B cell (primary cell): Measurements from ENCODE around the gene MARS1. TPM values are rescaled to one million over a fixed set of nuclear protein-coding genes. Genes with fewer than 3 reads are reported as not detected.

Experiments
- ATAC-seq: fragments of 200-7000 bp; cut with Tn5 transposase; one replicate; pipeline ENCODE4 v1.10.0; 2021; ENCODE audit warnings: low read depth, mild to moderate bottlenecking, moderate number of reproducible peaks, moderate library complexity
- CTCF ChIA-PET: fragments of 350-600 bp; sonication (Branson Sonifier 250); formaldehyde crosslinking; loops from one replicate; lab custom pipeline; 2021; ENCODE audit warnings: antibody characterized with exemption, inconsistent platforms; lab: Charles Lee
- POLR2A ChIA-PET: fragments of 350-600 bp; sonication (Branson Sonifier 250); formaldehyde crosslinking; loops from one replicate; lab custom pipeline; 2021; ENCODE audit warnings: antibody characterized with exemption; lab: Charles Lee
- DNase-seq: peaks from one replicate; pipeline ENCODE4 v3.0.0; 2013
- H2AFZ ChIP-seq: 2 replicates; pipeline ENCODE4 v1.6.1; 2012; ENCODE audit warnings: mild to moderate bottlenecking, low read depth, low read length; ENCODE audit not compliant: insufficient read depth, poor library complexity, severe bottlenecking
- H3K27ac ChIP-seq, 2 donors: 1 replicate in 1 of 2; 2 replicates in 1 of 2; pipeline ENCODE4 v1.5.1; 2012 to 2013; ENCODE audit warnings: low read length in 2 of 2, mild to moderate bottlenecking in 2 of 2, moderate library complexity in 1 of 2
- H3K27me3 ChIP-seq, 4 experiments: fragments of 200-600 bp in 1 of 4; sonication (generic) in 1 of 4; replicated peaks in 1 of 4; 1 replicate in 2 of 4; 2 replicates in 2 of 4; pipeline versions ENCODE4 v1.6.1 to v1.7.0; 2013 to 2016; ENCODE audit warnings: low read length in 3 of 4, mild to moderate bottlenecking in 2 of 4, mixed read lengths in 1 of 4, moderate library complexity in 1 of 4; ENCODE audit not compliant: insufficient read depth in 4 of 4, control insufficient read depth in 3 of 4; ENCODE audit errors: control extremely low read depth in 1 of 4
- H3K36me3 ChIP-seq, 2 experiments: replicated peaks in 1 of 2; 1 replicate in 1 of 2; 2 replicates in 1 of 2; pipeline versions ENCODE4 v1.6.1 to v1.7.1; 2013; ENCODE audit warnings: low read length in 1 of 2; ENCODE audit not compliant: insufficient read depth in 2 of 2, control insufficient read depth in 1 of 2; ENCODE audit errors: control extremely low read depth in 1 of 2, extremely low read depth in 1 of 2
- H3K4me1 ChIP-seq, 2 donors: fragments of 200-600 bp in 1 of 2; sonication (generic) in 1 of 2; 1 replicate in 1 of 2; 2 replicates in 1 of 2; pipeline versions ENCODE4 v1.5.1 to v1.6.1; 2013 to 2017; ENCODE audit warnings: low read length in 2 of 2; ENCODE audit not compliant: control insufficient read depth in 2 of 2, insufficient read depth in 2 of 2
- H3K4me2 ChIP-seq: replicated peaks from 2 replicates; pipeline ENCODE3; 2012; ENCODE audit warnings: mild to moderate bottlenecking, low read depth, low read length; ENCODE audit not compliant: poor library complexity, severe bottlenecking
- H3K4me3 ChIP-seq, 5 experiments: fragments of 200-600 bp in 1 of 5; sonication (generic) in 1 of 5; 1 replicate in 3 of 5; 2 replicates in 2 of 5; pipeline versions ENCODE4 v1.5.1 to v1.7.0; 2011 to 2016; ENCODE audit warnings: low read length in 4 of 5, mild to moderate bottlenecking in 4 of 5, low read depth in 2 of 5, control low read depth in 1 of 5, moderate library complexity in 1 of 5; ENCODE audit not compliant: insufficient read depth in 1 of 5; ENCODE audit errors: control extremely low read depth in 1 of 5, extremely low read depth in 1 of 5
- H3K79me2 ChIP-seq: fragments of 200-600 bp; sonication (generic); one replicate; pipeline ENCODE4 v1.6.0; 2016; ENCODE audit warnings: low read length; ENCODE audit not compliant: control insufficient read depth, insufficient read depth
- H3K9ac ChIP-seq: fragments of 200-600 bp; sonication (generic); 2 replicates; pipeline ENCODE4 v1.6.1; 2017; ENCODE audit warnings: mild to moderate bottlenecking, low read length, moderate library complexity
- H3K9me3 ChIP-seq, 3 donors: one replicate each; pipeline versions ENCODE4 v1.6.1 to v1.7.1; 2013; ENCODE audit warnings: low read length in 2 of 3; ENCODE audit not compliant: control insufficient read depth in 2 of 3, insufficient read depth in 1 of 3; ENCODE audit errors: control extremely low read depth in 1 of 3
- H4K20me1 ChIP-seq: 2 replicates; pipeline ENCODE4 v1.6.0; 2012; ENCODE audit warnings: mild to moderate bottlenecking, low read length; ENCODE audit not compliant: insufficient read depth, control insufficient read depth, poor library complexity, severe bottlenecking
- H3K27ac Mint-ChIP-seq: one replicate; pipeline ENCODE4 v1.8.0; 2021; ENCODE audit warnings: mixed read lengths
- H3K27me3 Mint-ChIP-seq: one replicate; pipeline ENCODE4 v1.8.0; 2021; ENCODE audit warnings: mixed read lengths
- H3K4me1 Mint-ChIP-seq: one replicate; pipeline ENCODE4 v1.8.0; 2021; ENCODE audit warnings: mixed read lengths
- H3K4me3 Mint-ChIP-seq: one replicate; pipeline ENCODE4 v1.8.0; 2021; ENCODE audit warnings: mixed read lengths
- H3K9me3 Mint-ChIP-seq: one replicate; pipeline ENCODE4 v1.8.0; 2022; ENCODE audit warnings: mixed read lengths; ENCODE audit not compliant: insufficient read depth
- CTCF ChIP-seq: fragments of 200-600 bp; IDR thresholded peaks from one replicate; pipeline ENCODE4 v1.8.0; 2022; ENCODE audit warnings: antibody characterized with exemption, mild to moderate bottlenecking
- EZH2 ChIP-seq: IDR thresholded peaks from 2 replicates; pipeline ENCODE4 v1.6.1; 2012; ENCODE audit warnings: borderline replicate concordance, low read depth, mild to moderate bottlenecking, moderate library complexity, low read length; ENCODE audit not compliant: insufficient read depth, poor library complexity, severe bottlenecking
- WGBS: methylation state at CpG from one replicate; pipeline ENCODE4 v1.1.5; 2013; ENCODE audit warnings: missing lambda C conversion rate; ENCODE audit not compliant: insufficient coverage; 5-methylcytosine and 5-hydroxymethylcytosine counted together
- intact Hi-C: fragments of 100-400 bp; cut with micrococcal nuclease; formaldehyde crosslinking; loops from one replicate; pipeline ENCODE4 v1.10.0; 2022
- polyA plus RNA-seq: library from polyadenylated mRNA; depleted of rRNA; stranded (reverse); fragments of >200 nt; gene quantifications from 2 replicates; pipeline ENCODE4 v1.2.3, GENCODE V29; 2012
- total RNA-seq, 2 donors: library from RNA; stranded (reverse); fragments of 120-200 nt in 1 of 2; gene quantifications; 1 replicate in 1 of 2; 2 replicates in 1 of 2; pipeline versions ENCODE4 v1.2.3 to v1.2.4, GENCODE V29; 2013 to 2022

Gene MARS1
- total and polyA plus RNA-seq, 2 donors (not counting 1 experiment from before 2014, with no cell fraction given): 158 to 193 TPM

GRCh38 chr12:57548488-57548887 is 60.6 kb downstream of the MARS1 start:
- Mint-ChIP-seq H3K4me1 (peaks cover 48% of the 10 kb centered on the region), H3K27ac (no peak overlapping the region), H3K4me3 (peak overlapping the region; percentile 59), H3K9me3 (no peaks in the 10 kb centered on the region), H3K27me3 (peaks cover 22% of the 10 kb centered on the region)
- Histone ChIP-seq H3K9ac (no peak overlapping the region), H3K9me3 (peaks cover 0 to 4% (median 0%) of the 10 kb centered on the region in 3 donors), H2AFZ (no peak overlapping the region), H3K36me3 (no peaks in the 10 kb centered on the region), H3K79me2 (peaks cover 19% of the 10 kb centered on the region), H3K27ac (no peak overlapping the region), H3K27me3 (peaks cover 0 to 27% (median 10%) of the 10 kb centered on the region in 4 experiments), H3K4me2 (no peak overlapping the region), H3K4me1 (peaks cover 20 to 27% of the 10 kb centered on the region in 2 donors), H3K4me3 (no peak overlapping the region), H4K20me1 (no peaks in the 10 kb centered on the region)
- ChIA-PET CTCF (no interaction called here), POLR2A (no interaction called here)
- ATAC-seq (no peak), DNase-seq (no peak)
- 60% methylated on average over 1 of the region's 2 CpGs for WGBS
- no peak for TF ChIP-seq EZH2
- TF ChIP-seq CTCF: no peak
- intact Hi-C loops: no loop called here

- no peaks in the 10 kb centered on the region for H3K36me3 ChIP-seq
- peaks cover 19% of the 10 kb centered on the region for H3K79me2 ChIP-seq
- peaks cover 0 to 32% (median 10%) of the 10 kb centered on the region in 4 experiments for H3K27me3 ChIP-seq
- H4K20me1 ChIP-seq: no peaks in the 10 kb centered on the region
- peaks cover 18 to 27% of the 10 kb centered on the region in 2 donors for H3K4me1 ChIP-seq
- Mint-ChIP-seq H3K9me3 (no peaks in the 10 kb centered on the region), H3K4me1 (peaks cover 45% of the 10 kb centered on the region), H3K27ac (no peak overlapping the region), H3K4me3 (peak overlapping the region; percentile 76), H3K27me3 (peaks cover 28% of the 10 kb centered on the region)
- H3K9ac ChIP-seq: peak overlapping the region; percentile 60
- peak overlapping the region; percentile 84 for H2AFZ ChIP-seq
- DNase-seq (no peak), ATAC-seq (no peak)
- peaks cover 0 to 4% (median 0%) of the 10 kb centered on the region in 3 donors for H3K9me3 ChIP-seq
- POLR2A ChIA-PET: no interaction called here
- TF ChIP-seq EZH2 (no peak), CTCF (no peak)
- H3K4me2 ChIP-seq: peak overlapping the region; percentile 89
- 51% methylated on average over 10 of the region's 13 CpGs for WGBS
- intact Hi-C loops: no loop called here
- H3K4me3 ChIP-seq: peak overlapping the region in 4 of 5 experiments; percentile 33 to 66 (median 50)
- no peak overlapping the region for H3K27ac ChIP-seq
- CTCF ChIA-PET: no interaction called here
Measured at GRCh38 chr12:57549203-57549908, 61.5 kb downstream of the MARS1 start.
